AG04450 (cell line): ENCODE results near the gene RAF1. TPM values are rescaled to one million over a fixed set of nuclear protein-coding genes. Genes with fewer than 3 reads are reported as not detected.
"Not testable (repeated sequence)": the region's sequence is repeated elsewhere in the genome, so short reads cannot be mapped to it uniquely, and the experiment has no call there.

Experiments used
- CTCF ChIA-PET: fragments of 300-600, 350-600 bp; formaldehyde crosslinking; extraction: SDS; loops from one replicate; lab custom pipeline; 2022; ENCODE audit warnings: antibody characterized with exemption, inconsistent platforms; lab: Charles Lee
- POLR2A ChIA-PET: fragments of 350-600 bp; formaldehyde crosslinking; extraction: SDS; loops from one replicate; lab custom pipeline; 2021; ENCODE audit warnings: antibody characterized with exemption, inconsistent platforms; lab: Yijun Ruan, JAX
- DNase-seq: peaks from one replicate; pipeline ENCODE4 v3.0.0-alpha.2; 2011; ENCODE audit warnings: low read depth, low spot score
- H3K27ac ChIP-seq: one replicate; pipeline ENCODE4 v1.5.1; 2012; ENCODE audit warnings: low read depth, low read length, control low read depth
- H3K27me3 ChIP-seq: one replicate; pipeline ENCODE4 v1.6.0; 2012; ENCODE audit warnings: low read length; ENCODE audit not compliant: control insufficient read depth, insufficient read depth
- H3K4me3 ChIP-seq: 2 replicates; pipeline ENCODE4 v1.5.1; 2011; ENCODE audit warnings: mild to moderate bottlenecking, low read depth, low read length, control low read depth
- H3K9me3 ChIP-seq: 2 replicates; pipeline ENCODE4 v1.5.1; 2012; ENCODE audit warnings: low read length; ENCODE audit not compliant: control insufficient read depth, insufficient read depth
- CTCF ChIP-seq: IDR thresholded peaks from 2 replicates; pipeline ENCODE4 v1.5.1; 2011; ENCODE audit warnings: low read depth, low read length, control low read depth, inconsistent platforms
- polyA plus RNA-seq: library from polyadenylated mRNA; depleted of rRNA; stranded (reverse); fragments of >200 nt; gene quantifications from 2 replicates; pipeline ENCODE4 v1.2.3, GENCODE V29; 2011

The RAF1 gene
- polyA plus RNA-seq, 1 experiment, result 140 TPM

- no peak overlapping the region for H3K4me3 ChIP-seq
- CTCF ChIA-PET, result interaction anchor here (0.6 kb wide), 1 partner anchor 78 kb away, joined by 3 read pairs; no protein-coding TSS in a partner anchor
- H3K9me3 ChIP-seq, result no peaks in the 10 kb centered on the region
- no peak overlapping the region for H3K27ac ChIP-seq
- POLR2A ChIA-PET, result no interaction called here
- no peak for DNase-seq
- no peaks in the 10 kb centered on the region for H3K27me3 ChIP-seq
- no peak for TF ChIP-seq CTCF
These were observed 20.9 kb downstream of the RAF1 start for GRCh38 chr3:12643010-12643380.

GRCh38 chr3:12640853-12641252, 23.1 kb downstream of the RAF1 start:
- CTCF ChIA-PET, DNase-seq, H3K4me3 ChIP-seq, H3K9me3 ChIP-seq, H3K27me3 ChIP-seq, POLR2A ChIA-PET, H3K27ac ChIP-seq: not testable (repeated sequence)

GRCh38 chr3:12638105-12638504, 25.8 kb downstream of the RAF1 start:
- Histone ChIP-seq H3K9me3 (no peaks in the 10 kb centered on the region), H3K27me3 (no peaks in the 10 kb centered on the region), H3K4me3 (no peak overlapping the region), H3K27ac (no peak overlapping the region)
- TF ChIP-seq CTCF, result no peak
- ChIA-PET POLR2A (no interaction called here), CTCF (no interaction called here)
- DNase-seq, result no peak

- H3K27me3 ChIP-seq, result no peaks in the 10 kb centered on the region
- DNase-seq, result no peak
- H3K9me3 ChIP-seq, result no peaks in the 10 kb centered on the region
- ChIA-PET CTCF (interaction anchor here (0.6 kb wide), 1 partner anchor 65 kb away, joined by 3 read pairs; no protein-coding TSS in a partner anchor), POLR2A (no interaction called here)
- H3K4me3 ChIP-seq, result no peak overlapping the region
- no peak overlapping the region for H3K27ac ChIP-seq
- TF ChIP-seq CTCF, result no peak
These were observed 30.8 kb downstream of the RAF1 start for GRCh38 chr3:12633108-12633507.

- H3K27ac ChIP-seq, result no peak overlapping the region
- no peak for TF ChIP-seq CTCF
- no peak overlapping the region for H3K4me3 ChIP-seq
- no peaks in the 10 kb centered on the region for H3K27me3 ChIP-seq
- DNase-seq, result no peak
- CTCF ChIA-PET, result no interaction called here
- H3K9me3 ChIP-seq, result no peaks in the 10 kb centered on the region
- POLR2A ChIA-PET, result no interaction called here
These were observed 31.4 kb downstream of the RAF1 start for GRCh38 chr3:12632523-12632922.

- H3K9me3 ChIP-seq, H3K27me3 ChIP-seq, H3K27ac ChIP-seq, POLR2A ChIA-PET, DNase-seq, CTCF ChIA-PET, H3K4me3 ChIP-seq: not testable (repeated sequence)
These were observed 33.1 kb downstream of the RAF1 start for GRCh38 chr3:12630843-12631242.
